ENCODE results near the gene SOX18.

GRCh38 chr20:64050261-64051032 is 1.0 kb upstream of the SOX18 start:
- TF ChIP-seq CTCF (IDR thresholded peaks at IDR 0.05) (no peak), EZH2 (IDR thresholded peaks at IDR 0.05) (no peak)
